GM18502 (cell line): ENCODE measurements around the gene PLEKHG5.
A peak's percentile ranks its signal among the peaks of the same experiment; 100 is the strongest.
"Not testable (repeated sequence)": the region's sequence is repeated elsewhere in the genome, so short reads cannot be mapped to it uniquely, and the experiment has no call there.

ENCODE experiments used
- ATAC-seq: cut with Tn5 transposase; IDR thresholded peaks from one replicate; pipeline ENCODE4 v1.9.1; 2021; ENCODE audit warnings: mild to moderate bottlenecking; ENCODE audit not compliant: unreplicated experiment, poor library complexity

Gene PLEKHG5

GRCh38 chr1:6498576-6499111 is 7.2 kb upstream of the PLEKHG5 start:
- ATAC-seq: no peak

- no peak for ATAC-seq
Measured at GRCh38 chr1:6497867-6498575, 6.6 kb upstream of the PLEKHG5 start.

- ATAC-seq: no peak
Measured at GRCh38 chr1:6497215-6497866, 5.9 kb upstream of the PLEKHG5 start.

GRCh38 chr1:6496890-6497214 is 5.4 kb upstream of the PLEKHG5 start:
- no peak for ATAC-seq

GRCh38 chr1:6496365-6496721 is 4.9 kb upstream of the PLEKHG5 start:
- no peak for ATAC-seq

- no peak for ATAC-seq
Measured at GRCh38 chr1:6495540-6496364, 4.3 kb upstream of the PLEKHG5 start.

GRCh38 chr1:6495041-6495441 is 3.6 kb upstream of the PLEKHG5 start:
- ATAC-seq: no peak

GRCh38 chr1:6494627-6495026 is 3.2 kb upstream of the PLEKHG5 start:
- no peak for ATAC-seq

GRCh38 chr1:6493834-6494223 is 2.4 kb upstream of the PLEKHG5 start:
- ATAC-seq: not testable (repeated sequence)

GRCh38 chr1:6491966-6492365 is 499 bp upstream of the PLEKHG5 start:
- no peak for ATAC-seq

- ATAC-seq: no peak
Measured at GRCh38 chr1:6491081-6491449, 402 bp downstream of the PLEKHG5 start.

GRCh38 chr1:6490181-6491080 is 1.0 kb downstream of the PLEKHG5 start:
- ATAC-seq: peak; percentile 56

GRCh38 chr1:6489799-6490180 is 1.7 kb downstream of the PLEKHG5 start:
- ATAC-seq: peak; percentile 59

- no peak for ATAC-seq
Measured at GRCh38 chr1:6489383-6489765, 2.1 kb downstream of the PLEKHG5 start.

GRCh38 chr1:6488602-6489382 is 2.7 kb downstream of the PLEKHG5 start:
- no peak for ATAC-seq

GRCh38 chr1:6487804-6488484 is 3.5 kb downstream of the PLEKHG5 start:
- ATAC-seq: no peak

- ATAC-seq: peak; percentile 50
Measured at GRCh38 chr1:6486433-6487011, 4.9 kb downstream of the PLEKHG5 start.

- no peak for ATAC-seq
Measured at GRCh38 chr1:6485168-6486101, 6.0 kb downstream of the PLEKHG5 start.
